HepG2 (cell line): Measurements from ENCODE around the gene STX8. TPM values are rescaled to one million over a fixed set of nuclear protein-coding genes. Genes with fewer than 3 reads are reported as not detected.

Source experiments
- ATAC-seq: fragments of 200-7000 bp; cut with Tn5 transposase; 3 replicates; pipeline ENCODE4 v1.9.1; 2020; ENCODE audit warnings: mild to moderate bottlenecking, moderate library complexity
- BruUV-seq: library from RNA; stranded (reverse); fragments of 400-500 nt; replicated peaks from 2 replicates; lab custom pipeline; 2021; lab: Mats Ljungman, UMichigan
- CTCF ChIA-PET: fragments of 300-600 bp; formaldehyde crosslinking; extraction: SDS; loops from one replicate; lab custom pipeline; 2021; ENCODE audit warnings: low total read pairs, inconsistent platforms, low intra/inter-chr PET ratio; lab: Yijun Ruan, JAX
- POLR2A ChIA-PET: fragments of 350-600 bp; sonication (Branson Sonifier 250); formaldehyde crosslinking; loops from one replicate; lab custom pipeline; 2020; ENCODE audit warnings: antibody characterized with exemption, inconsistent platforms; lab: Yijun Ruan, JAX
- DNase-seq: peaks from one replicate; pipeline ENCODE4 v3.0.0-alpha.2; 2015; ENCODE audit warnings: low spot score
- FAIRE-seq: peaks from 3 replicates; lab custom pipeline; 2011; peaks lifted over from hg19 to GRCh38; lab: Jason Lieb, UNC
- H2AFZ ChIP-seq: one replicate; pipeline ENCODE4 v1.6.1; 2011; ENCODE audit warnings: low read length, inconsistent platforms
- H3K27ac ChIP-seq: fragments of 300-600 bp; 3 replicates; pipeline ENCODE4 v1.8.0; 2011; ENCODE audit warnings: mixed run types, mild to moderate bottlenecking, mixed read lengths, low read length, inconsistent platforms; ENCODE audit not compliant: insufficient read depth; ENCODE audit errors: extremely low read length
- H3K27me3 ChIP-seq, 2 experiments: fragments of 200-600 bp in 1 of 2; 2 replicates in 1 of 2; 3 replicates in 1 of 2; pipeline versions ENCODE4 v1.6.0 to v1.8.0; 2011; ENCODE audit warnings: low read length in 2 of 2, mild to moderate bottlenecking in 2 of 2, moderate library complexity in 2 of 2, inconsistent platforms in 1 of 2; ENCODE audit not compliant: insufficient read depth in 2 of 2, control insufficient read depth in 1 of 2
- H3K36me3 ChIP-seq, 2 experiments: fragments of 200-600 bp in 1 of 2; replicated peaks in 1 of 2; 2 replicates in 1 of 2; 3 replicates in 1 of 2; pipeline versions ENCODE4 v1.5.1 to v1.8.0; 2011; ENCODE audit warnings: low read length in 2 of 2, inconsistent platforms in 1 of 2; ENCODE audit not compliant: insufficient read depth in 2 of 2, control insufficient read depth in 1 of 2
- H3K4me1 ChIP-seq: 2 replicates; pipeline ENCODE4 v1.5.1; 2012; ENCODE audit warnings: low read length, inconsistent platforms; ENCODE audit not compliant: insufficient read depth
- H3K4me2 ChIP-seq: 2 replicates; pipeline ENCODE4 v1.6.0; 2011; ENCODE audit warnings: low read depth, low read length, inconsistent platforms
- H3K4me3 ChIP-seq, 3 experiments: fragments of 200-600 bp in 1 of 3; sonication (generic), shearing (Covaris generic) in 1 of 3; replicated peaks in 1 of 3; 2 replicates each; pipeline ENCODE4 v1.5.1; 2011 to 2016; ENCODE audit warnings: low read length in 3 of 3, inconsistent platforms in 2 of 3, low read depth in 2 of 3, mild to moderate bottlenecking in 2 of 3, control low read depth in 1 of 3, mixed read lengths in 1 of 3; ENCODE audit not compliant: insufficient read depth in 1 of 3
- H3K79me2 ChIP-seq: one replicate; pipeline ENCODE4 v1.6.1; 2011; ENCODE audit warnings: low read length, inconsistent platforms; ENCODE audit not compliant: insufficient read depth
- H3K9ac ChIP-seq: 2 replicates; pipeline ENCODE4 v1.6.0; 2011; ENCODE audit warnings: mild to moderate bottlenecking, low read depth, low read length, inconsistent platforms; ENCODE audit not compliant: insufficient read depth
- H3K9me3 ChIP-seq: 2 replicates; pipeline ENCODE4 v1.5.1; 2012; ENCODE audit warnings: mild to moderate bottlenecking, low read length
- H4K20me1 ChIP-seq: 2 replicates; pipeline ENCODE4 v1.6.0; 2011; ENCODE audit warnings: inconsistent platforms, mild to moderate bottlenecking, low read length, moderate library complexity; ENCODE audit not compliant: insufficient read depth
- CEBPG ChIP-seq: IDR thresholded peaks from 2 replicates; pipeline ENCODE4 v1.6.1; 2016
- EP300 ChIP-seq, 3 experiments: sonication (generic) in 1 of 3; formaldehyde crosslinking in 1 of 3; IDR thresholded peaks; 2 replicates each; pipeline versions ENCODE4 v1.5.1 to v1.6.1; 2011 to 2020; ENCODE audit warnings: low read depth in 2 of 3, low read length in 2 of 3, borderline replicate concordance in 1 of 3, improper control_type of control experiment in 1 of 3, mild to moderate bottlenecking in 1 of 3, missing genetic modification reagents in 1 of 3, moderate library complexity in 1 of 3
- ETV5 ChIP-seq: IDR thresholded peaks from 2 replicates; pipeline ENCODE4 v1.6.1; 2018; ENCODE audit warnings: missing biosample characterization, missing genetic modification reagents, inconsistent platforms, borderline replicate concordance
- FOXA3 ChIP-seq: IDR thresholded peaks from 2 replicates; pipeline ENCODE4 v1.6.1; 2016; ENCODE audit warnings: missing genetic modification reagents, missing compliant biosample characterization
- GTF3A ChIP-seq: sonication (generic); formaldehyde crosslinking; conservative IDR thresholded peaks from 2 replicates; pipeline ENCODE4 v1.4.0; 2020; ENCODE audit warnings: mild to moderate bottlenecking, missing genetic modification reagents
- HNRNPK ChIP-seq: fragments of 200-400 bp; formaldehyde crosslinking; IDR thresholded peaks from 2 replicates; pipeline ENCODE4 v1.6.1; 2018; ENCODE audit warnings: low read length, low read depth, moderate library complexity, mild to moderate bottlenecking; ENCODE audit not compliant: poor library complexity, severe bottlenecking
- POLR2A ChIP-seq, 2 experiments: IDR thresholded peaks; 2 replicates each; pipeline ENCODE4 v1.6.1; 2011; ENCODE audit warnings: low read depth in 2 of 2, low read length in 2 of 2, mild to moderate bottlenecking in 1 of 2, moderate library complexity in 1 of 2; ENCODE audit not compliant: insufficient read depth in 1 of 2
- SOX13 ChIP-seq, 3 experiments: fragments of 450-650 bp in 1 of 3; sonication (generic) in 1 of 3; formaldehyde crosslinking in 1 of 3; IDR thresholded peaks in 2 of 3; conservative IDR thresholded peaks in 1 of 3; 2 replicates each; pipeline versions ENCODE4 v1.5.0 to v1.6.1; 2016 to 2020; ENCODE audit warnings: antibody characterized with exemption in 1 of 3, mild to moderate bottlenecking in 1 of 3, missing compliant biosample characterization in 1 of 3, missing genetic modification reagents in 1 of 3, moderate library complexity in 1 of 3
- SOX6 ChIP-seq, 2 experiments: fragments of 450-650 bp in 1 of 2; sonication (generic) in 1 of 2; formaldehyde crosslinking in 1 of 2; IDR thresholded peaks; 2 replicates each; pipeline versions ENCODE4 v1.4.0 to v1.6.1; 2017 to 2020; ENCODE audit warnings: antibody characterized with exemption in 1 of 2, mild to moderate bottlenecking in 1 of 2, missing genetic modification reagents in 1 of 2
- ZNF607 ChIP-seq: sonication (generic); formaldehyde crosslinking; IDR thresholded peaks from 2 replicates; pipeline ENCODE4 v1.5.1; 2020; ENCODE audit warnings: missing genetic modification reagents, mild to moderate bottlenecking, borderline replicate concordance
- WGBS: methylation state at CpG from one replicate; pipeline ENCODE4 v1.1.6; 2017; ENCODE audit warnings: low lambda C conversion rate; 5-methylcytosine and 5-hydroxymethylcytosine counted together
- in situ Hi-C: cut with HindIII; loops from 2 replicates; pipeline ENCODE4 v1.10.0; 2017; ENCODE audit warnings: low pct_unique_long_range_greater_than_20kb; ENCODE audit not compliant: extremely low pct_ligation_motif_present
- intact Hi-C: fragments of 100-400 bp; cut with micrococcal nuclease; formaldehyde crosslinking; loops from one replicate; pipeline ENCODE4 v1.10.0; 2022; ENCODE audit not compliant: unreplicated experiment
- polyA plus RNA-seq, 8 experiments: library from polyadenylated mRNA; depleted of rRNA in 3 of 8; stranded (reverse) in 7 of 8; unstranded in 1 of 8; fragments of >200 nt; fragmentation: Illumina TruSeq in 4 of 8; extraction: Trizol in 4 of 8; gene quantifications; 2 replicates each; pipeline versions ENCODE4 v1.2.1 to v1.2.3, GENCODE V29; 2011 to 2016; ENCODE audit warnings: low read depth in 4 of 8, missing spikeins in 1 of 8, mixed read lengths in 1 of 8; ENCODE audit not compliant: insufficient read depth in 1 of 8
- total RNA-seq, 5 experiments: library from RNA; depleted of rRNA; stranded (reverse); fragments of >200 nt; fragmentation: Illumina TruSeq; extraction: Trizol; gene quantifications; 2 replicates each; pipeline ENCODE4 v1.2.3, GENCODE V29; 2016; ENCODE audit warnings: low read depth in 1 of 5
- TF ChIP-seq, protein P1 (sequence below): sonication (generic); formaldehyde crosslinking; conservative IDR thresholded peaks from 2 replicates; pipeline ENCODE4 v1.4.0; 2020; ENCODE audit warnings: mild to moderate bottlenecking, missing genetic modification reagents, moderate library complexity
- TF ChIP-seq, protein P2 (sequence below): sonication (generic); formaldehyde crosslinking; conservative IDR thresholded peaks from 2 replicates; pipeline ENCODE4 v1.4.0; 2020; ENCODE audit warnings: missing genetic modification reagents

STX8 gene
- total and polyA plus RNA-seq, 2 of the 13 experiments (the other 11 are each of a cell fraction or from before 2014, with no cell fraction given), result 36.4 to 53.6 TPM

GRCh38 chr17:9445424-9445823 is 130.2 kb downstream of the STX8 start:
- intact Hi-C loops (no loop called here), in situ Hi-C loops (no loop called here)
- Histone ChIP-seq H3K36me3 (no peaks in the 10 kb centered on the region), H3K27ac (peak overlapping the region; percentile 33), H3K9ac (no peak overlapping the region), H3K4me1 (peaks cover 17% of the 10 kb centered on the region), H3K4me3 (no peak overlapping the region), H4K20me1 (no peaks in the 10 kb centered on the region), H2AFZ (no peak overlapping the region), H3K27me3 (no peaks in the 10 kb centered on the region), H3K79me2 (no peaks in the 10 kb centered on the region), H3K9me3 (no peaks in the 10 kb centered on the region), H3K4me2 (0 out of 2 replicates have a peak overlapping the region, but pooled peaks have one; percentile 28)
- TF ChIP-seq HNRNPK (peak; percentile 98), GTF3A (CRISPR knock-in tag) (no peak)
- no peak for DNase-seq
- BruUV-seq, result no TSS peak
- ChIA-PET CTCF (no interaction called here), POLR2A (no interaction called here)
- FAIRE-seq, result no peak
- WGBS, result 79% methylated on average over 7 of the region's 7 CpGs
- no peak for ATAC-seq

- no TSS peak for BruUV-seq
- peaks cover 17% of the 10 kb centered on the region for H3K4me1 ChIP-seq
- H3K4me3 ChIP-seq, result no peak overlapping the region
- FAIRE-seq (no peak), ATAC-seq (peak; percentile 79), DNase-seq (peak; percentile 69)
- H2AFZ ChIP-seq, result no peak overlapping the region
- H3K36me3 ChIP-seq, result no peaks in the 10 kb centered on the region
- H3K4me2 ChIP-seq, result peak overlapping the region; percentile 28
- no peaks in the 10 kb centered on the region for H4K20me1 ChIP-seq
- ChIA-PET CTCF (no interaction called here), POLR2A (no interaction called here)
- no peak overlapping the region for H3K9ac ChIP-seq
- no peaks in the 10 kb centered on the region for H3K9me3 ChIP-seq
- no peaks in the 10 kb centered on the region for H3K79me2 ChIP-seq
- in situ Hi-C loops (no loop called here), intact Hi-C loops (no loop called here)
- WGBS, result 11% methylated on average over 5 of the region's 5 CpGs
- peak overlapping the region; percentile 33 for H3K27ac ChIP-seq
- H3K27me3 ChIP-seq, result no peaks in the 10 kb centered on the region
- TF ChIP-seq EP300 (IDR thresholded peaks at IDR 0.05; ENCODE audit: low read depth in 2 of 2, low read length in 2 of 2) (peak in 1 of 2 experiments; percentile 51; a peak in 1 of 4 replicates), EP300 (CRISPR knock-in tag; IDR thresholded peaks at IDR 0.05; ENCODE audit: borderline replicate concordance) (no peak), ETV5 (CRISPR knock-in tag) (peak; percentile 42; the same call in 1 of the 2 replicates), SOX13 (IDR thresholded peaks at IDR 0.05) (no peak), SOX13 (CRISPR knock-in tag; conservative IDR thresholded peaks at IDR 0.05 in 1 of 2, IDR thresholded peaks at IDR 0.05 in 1 of 2) (peak in 1 of 2 experiments; percentile 73; a peak in 2 of 4 replicates), POLR2A (IDR thresholded peaks at IDR 0.05; ENCODE audit: insufficient read depth in 1 of 2, low read depth in 2 of 2, low read length in 2 of 2) (no peak), FOXA3 (CRISPR knock-in tag) (peak; percentile 57; the same call in 1 of the 2 replicates), SOX6 (IDR thresholded peaks at IDR 0.05) (no peak), SOX6 (CRISPR knock-in tag; IDR thresholded peaks at IDR 0.05) (peak; percentile 71), CEBPG (CRISPR knock-in tag) (peak; percentile 35; the same call in 1 of the 2 replicates), ZNF607 (CRISPR knock-in tag) (no peak)
- TF ChIP-seq, protein P1, sequence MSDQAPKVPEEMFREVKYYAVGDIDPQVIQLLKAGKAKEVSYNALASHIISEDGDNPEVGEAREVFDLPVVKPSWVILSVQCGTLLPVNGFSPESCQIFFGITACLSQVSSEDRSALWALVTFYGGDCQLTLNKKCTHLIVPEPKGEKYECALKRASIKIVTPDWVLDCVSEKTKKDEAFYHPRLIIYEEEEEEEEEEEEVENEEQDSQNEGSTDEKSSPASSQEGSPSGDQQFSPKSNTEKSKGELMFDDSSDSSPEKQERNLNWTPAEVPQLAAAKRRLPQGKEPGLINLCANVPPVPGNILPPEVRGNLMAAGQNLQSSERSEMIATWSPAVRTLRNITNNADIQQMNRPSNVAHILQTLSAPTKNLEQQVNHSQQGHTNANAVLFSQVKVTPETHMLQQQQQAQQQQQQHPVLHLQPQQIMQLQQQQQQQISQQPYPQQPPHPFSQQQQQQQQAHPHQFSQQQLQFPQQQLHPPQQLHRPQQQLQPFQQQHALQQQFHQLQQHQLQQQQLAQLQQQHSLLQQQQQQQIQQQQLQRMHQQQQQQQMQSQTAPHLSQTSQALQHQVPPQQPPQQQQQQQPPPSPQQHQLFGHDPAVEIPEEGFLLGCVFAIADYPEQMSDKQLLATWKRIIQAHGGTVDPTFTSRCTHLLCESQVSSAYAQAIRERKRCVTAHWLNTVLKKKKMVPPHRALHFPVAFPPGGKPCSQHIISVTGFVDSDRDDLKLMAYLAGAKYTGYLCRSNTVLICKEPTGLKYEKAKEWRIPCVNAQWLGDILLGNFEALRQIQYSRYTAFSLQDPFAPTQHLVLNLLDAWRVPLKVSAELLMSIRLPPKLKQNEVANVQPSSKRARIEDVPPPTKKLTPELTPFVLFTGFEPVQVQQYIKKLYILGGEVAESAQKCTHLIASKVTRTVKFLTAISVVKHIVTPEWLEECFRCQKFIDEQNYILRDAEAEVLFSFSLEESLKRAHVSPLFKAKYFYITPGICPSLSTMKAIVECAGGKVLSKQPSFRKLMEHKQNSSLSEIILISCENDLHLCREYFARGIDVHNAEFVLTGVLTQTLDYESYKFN (CRISPR knock-in tag), result peak; percentile 65
- TF ChIP-seq, protein P2, sequence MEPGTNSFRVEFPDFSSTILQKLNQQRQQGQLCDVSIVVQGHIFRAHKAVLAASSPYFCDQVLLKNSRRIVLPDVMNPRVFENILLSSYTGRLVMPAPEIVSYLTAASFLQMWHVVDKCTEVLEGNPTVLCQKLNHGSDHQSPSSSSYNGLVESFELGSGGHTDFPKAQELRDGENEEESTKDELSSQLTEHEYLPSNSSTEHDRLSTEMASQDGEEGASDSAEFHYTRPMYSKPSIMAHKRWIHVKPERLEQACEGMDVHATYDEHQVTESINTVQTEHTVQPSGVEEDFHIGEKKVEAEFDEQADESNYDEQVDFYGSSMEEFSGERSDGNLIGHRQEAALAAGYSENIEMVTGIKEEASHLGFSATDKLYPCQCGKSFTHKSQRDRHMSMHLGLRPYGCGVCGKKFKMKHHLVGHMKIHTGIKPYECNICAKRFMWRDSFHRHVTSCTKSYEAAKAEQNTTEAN (CRISPR knock-in tag), result 0 out of 2 replicates have a peak, but pooled peaks have one; percentile 41
These were observed 130.9 kb downstream of the STX8 start for GRCh38 chr17:9444687-9445086.
